ENCODE measurements around the gene HOXA6. TPM values are rescaled to one million over a fixed set of nuclear protein-coding genes. Genes with fewer than 3 reads are reported as not detected.

HOXA6 gene
- total and polyA plus RNA-seq, 10 of the 15 experiments (the other 5 are each of a cell fraction or from before 2014, with no cell fraction given) = 0.08 TPM; not detected in 9

GRCh38 chr7:27100694-27101170, 46.8 kb downstream of the HOXA6 start:
- Histone ChIP-seq H3K27me3 (replicated peaks in 1 of 2; ENCODE audit: control insufficient read depth in 2 of 2, insufficient read depth in 2 of 2, low read length in 1 of 2) (peaks cover 4% of the 10 kb centered on the region in 2 experiments), H3K27ac (ENCODE audit: control insufficient read depth, insufficient read depth) (no peak overlapping the region), H3K9me3 (replicated peaks; ENCODE audit: control insufficient read depth, insufficient read depth, low read length) (no peaks in the 10 kb centered on the region; the same call in 2 of the 3 replicates), H2AFZ (ENCODE audit: control insufficient read depth, low read depth, low read length) (no peak overlapping the region), H3K79me2 (ENCODE audit: control insufficient read depth, insufficient read depth, low read length) (no peaks in the 10 kb centered on the region), H3K4me1 (ENCODE audit: control insufficient read depth, insufficient read depth, low read length) (peaks cover 6% of the 10 kb centered on the region), H3K4me3 (no peak overlapping the region), H3K36me3 (ENCODE audit: control insufficient read depth in 2 of 2, insufficient read depth in 2 of 2, low read length in 1 of 2) (no peaks in the 10 kb centered on the region), H3K9ac (ENCODE audit: control insufficient read depth, insufficient read depth, low read length) (no peak overlapping the region), H3K4me2 (ENCODE audit: control insufficient read depth, insufficient read depth) (no peak overlapping the region), H4K20me1 (ENCODE audit: control insufficient read depth, insufficient read depth) (no peaks in the 10 kb centered on the region)
- DNase-seq (ENCODE audit: low read depth, low spot score) (no peak), ATAC-seq (no peak), FAIRE-seq (no peak)
- ChIA-PET RAD21 (ENCODE audit: unreplicated experiment) (no interaction called here), SMC1A (ENCODE audit: uncharacterized antibody, unreplicated experiment) (interaction anchor here (0.7 to 1.2 kb wide), 2 partner anchors 18 to 47 kb away, joined by 3 read pairs; no protein-coding TSS in a partner anchor), POLR2A (no interaction called here), CTCF (interaction anchor here (1.5 kb wide), 1 partner anchor 9 kb away, joined by 4 read pairs; no protein-coding TSS in a partner anchor)
- no TSS peak for BruUV-seq (replicated peaks)
- 91% methylated on average over 8 of the region's 8 CpGs for WGBS (ENCODE audit: insufficient coverage, insufficient replicate concordance, low lambda C conversion rate, missing lambda C conversion rate)
- TF ChIP-seq DPF2 (IDR thresholded peaks at IDR 0.05) = no peak
- TF ChIP-seq HDAC6 (IDR thresholded peaks at IDR 0.05; ENCODE audit: unreplicated experiment) = no peak
- no peak for TF ChIP-seq CTCF (IDR thresholded peaks at IDR 0.05 in 2 of 3, conservative IDR thresholded peaks at IDR 0.05 in 1 of 3; ENCODE audit: control insufficient read depth in 2 of 3, extremely low read depth in 1 of 3, insufficient read depth in 1 of 3, low read depth in 3 of 3, low read length in 3 of 3)
- TF ChIP-seq RB1 (IDR thresholded peaks at IDR 0.05; ENCODE audit: borderline replicate concordance) = no peak
- no peak for TF ChIP-seq ZBTB11 (CRISPR knock-in tag; IDR thresholded peaks at IDR 0.05)
- TF ChIP-seq RBBP5 (conservative IDR thresholded peaks at IDR 0.05) = no peak
- TF ChIP-seq TAF1 (IDR thresholded peaks at IDR 0.05; ENCODE audit: borderline replicate concordance, low read depth, low read length) = no peak
- no peak for TF ChIP-seq NFYB (IDR thresholded peaks at IDR 0.05; ENCODE audit: insufficient read depth, low read depth, low read length)
- in situ Hi-C loops (cut with MboI) = no loop called here
- intact Hi-C loops (cut with micrococcal nuclease; ENCODE audit: unreplicated experiment) = no loop called here

All from GM12878 (cell line).